Measurements from ENCODE around the gene OR5B2.

- TF ChIP-seq CTCF (IDR thresholded peaks at IDR 0.05) (no peak), ZFX (IDR thresholded peaks at IDR 0.05; ENCODE audit: borderline replicate concordance) (no peak)
These were observed 38.4 kb upstream of the OR5B2 start for GRCh38 chr11:58466293-58466692.

All from 22Rv1 (cell line).